Measurements from ENCODE around the gene ADRA1B. TPM values are rescaled to one million over a fixed set of nuclear protein-coding genes. Genes with fewer than 3 reads are reported as not detected.

The ADRA1B gene
- total RNA-seq, 6 experiments from 2014 or later, result 0.17 to 0.57 (median 0.38) TPM

DNA sequence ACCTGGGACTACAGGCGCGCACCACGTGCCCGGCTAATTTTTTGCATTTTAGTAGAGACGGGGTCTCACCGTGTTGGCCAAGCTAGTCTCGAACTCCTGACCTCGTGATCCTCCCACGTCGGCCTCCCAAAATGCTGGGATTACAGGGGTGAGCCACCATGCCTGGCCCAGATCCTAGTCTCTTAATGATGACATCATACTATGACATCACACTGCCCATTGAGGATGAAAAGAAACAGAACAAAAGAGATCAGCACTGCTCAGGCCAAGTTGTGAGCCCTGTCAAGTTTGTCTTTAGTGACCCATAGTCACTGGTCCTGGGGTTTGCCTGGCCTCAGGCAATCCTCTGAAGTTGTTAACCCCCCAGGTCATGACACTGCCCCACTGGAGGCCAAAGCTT is 21.3 kb downstream of the ADRA1B start:
- Mint-ChIP-seq H3K4me3 (no peak overlapping the region), H3K36me3 (ENCODE audit: low read depth) (no peaks in the 10 kb centered on the region), H3K9me3 (no peaks in the 10 kb centered on the region), H3K4me1 (ENCODE audit: low read depth) (no peaks in the 10 kb centered on the region), H3K27ac (no peak overlapping the region), H3K27me3 (ENCODE audit: insufficient read depth) (peaks cover 27% of the 10 kb centered on the region)
- TF ChIP-seq, protein P1, sequence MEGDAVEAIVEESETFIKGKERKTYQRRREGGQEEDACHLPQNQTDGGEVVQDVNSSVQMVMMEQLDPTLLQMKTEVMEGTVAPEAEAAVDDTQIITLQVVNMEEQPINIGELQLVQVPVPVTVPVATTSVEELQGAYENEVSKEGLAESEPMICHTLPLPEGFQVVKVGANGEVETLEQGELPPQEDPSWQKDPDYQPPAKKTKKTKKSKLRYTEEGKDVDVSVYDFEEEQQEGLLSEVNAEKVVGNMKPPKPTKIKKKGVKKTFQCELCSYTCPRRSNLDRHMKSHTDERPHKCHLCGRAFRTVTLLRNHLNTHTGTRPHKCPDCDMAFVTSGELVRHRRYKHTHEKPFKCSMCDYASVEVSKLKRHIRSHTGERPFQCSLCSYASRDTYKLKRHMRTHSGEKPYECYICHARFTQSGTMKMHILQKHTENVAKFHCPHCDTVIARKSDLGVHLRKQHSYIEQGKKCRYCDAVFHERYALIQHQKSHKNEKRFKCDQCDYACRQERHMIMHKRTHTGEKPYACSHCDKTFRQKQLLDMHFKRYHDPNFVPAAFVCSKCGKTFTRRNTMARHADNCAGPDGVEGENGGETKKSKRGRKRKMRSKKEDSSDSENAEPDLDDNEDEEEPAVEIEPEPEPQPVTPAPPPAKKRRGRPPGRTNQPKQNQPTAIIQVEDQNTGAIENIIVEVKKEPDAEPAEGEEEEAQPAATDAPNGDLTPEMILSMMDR (IDR thresholded peaks at IDR 0.05), result no peak
- no peak for DNase-seq

DNA sequence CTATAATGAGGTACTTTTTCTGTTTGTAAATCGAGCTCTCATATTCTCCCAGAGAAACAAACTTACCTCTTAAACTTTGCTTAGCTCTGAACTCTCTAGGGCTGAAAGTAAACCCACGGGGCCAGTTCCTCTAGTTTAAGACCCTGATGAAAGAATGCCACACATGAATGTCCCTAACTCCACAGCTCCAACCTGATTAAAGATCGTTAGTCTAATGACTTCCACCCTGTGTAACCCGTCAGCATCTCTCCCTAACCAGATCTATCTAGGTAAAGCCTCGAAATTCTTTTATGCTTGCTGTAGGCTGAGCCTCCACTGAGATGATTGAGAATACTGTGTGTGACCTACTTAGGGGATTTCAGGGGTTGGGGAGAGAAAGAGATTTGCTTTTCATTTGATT is 27.0 kb downstream of the ADRA1B start:
- peaks cover 7% of the 10 kb centered on the region; the same call in 1 of the 2 replicates for H3K4me1 Mint-ChIP-seq (ENCODE audit: low read depth)
- H3K27me3 Mint-ChIP-seq (ENCODE audit: insufficient read depth), result peaks cover 31% of the 10 kb centered on the region
- no peak overlapping the region for H3K4me3 Mint-ChIP-seq
- H3K27ac Mint-ChIP-seq, result no peak overlapping the region
- no peaks in the 10 kb centered on the region for H3K36me3 Mint-ChIP-seq (ENCODE audit: low read depth)
- DNase-seq, result no peak
- TF ChIP-seq, protein P1 (IDR thresholded peaks at IDR 0.05), result no peak
- no peaks in the 10 kb centered on the region for H3K9me3 Mint-ChIP-seq

DNA sequence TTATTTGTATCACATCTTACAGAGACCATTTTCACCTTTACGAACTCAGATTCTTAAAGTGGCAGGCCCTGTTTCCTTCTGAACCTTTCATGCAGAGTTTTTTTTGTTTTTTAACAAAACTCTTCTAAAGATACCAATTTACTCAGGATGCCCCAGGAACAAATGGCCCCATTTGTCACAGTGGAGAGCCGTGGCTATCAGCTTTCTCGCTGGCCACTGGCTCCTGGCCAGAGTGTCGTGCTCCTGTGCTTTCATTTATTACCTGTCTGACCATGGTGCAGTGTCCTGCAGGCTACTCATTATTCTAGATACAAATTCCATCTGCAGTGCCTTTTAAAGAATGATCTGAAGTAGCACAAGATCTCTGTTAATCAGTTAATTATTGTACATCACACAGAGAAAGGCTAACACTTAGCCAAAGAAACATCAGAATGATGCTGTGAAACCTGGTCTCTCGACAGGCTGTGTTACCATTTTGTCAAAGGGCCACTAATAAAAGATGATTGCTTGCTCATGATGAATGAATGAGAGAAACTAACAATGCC is 27.8 kb downstream of the ADRA1B start:
- no peaks in the 10 kb centered on the region for H3K36me3 Mint-ChIP-seq (ENCODE audit: low read depth)
- peaks cover 7% of the 10 kb centered on the region; the same call in 1 of the 2 replicates for H3K4me1 Mint-ChIP-seq (ENCODE audit: low read depth)
- H3K27ac Mint-ChIP-seq, result no peak overlapping the region
- DNase-seq, result no peak
- no peak overlapping the region for H3K4me3 Mint-ChIP-seq
- no peaks in the 10 kb centered on the region for H3K9me3 Mint-ChIP-seq
- H3K27me3 Mint-ChIP-seq (ENCODE audit: insufficient read depth), result peaks cover 24% of the 10 kb centered on the region
- TF ChIP-seq, protein P1 (IDR thresholded peaks at IDR 0.05), result no peak

DNA sequence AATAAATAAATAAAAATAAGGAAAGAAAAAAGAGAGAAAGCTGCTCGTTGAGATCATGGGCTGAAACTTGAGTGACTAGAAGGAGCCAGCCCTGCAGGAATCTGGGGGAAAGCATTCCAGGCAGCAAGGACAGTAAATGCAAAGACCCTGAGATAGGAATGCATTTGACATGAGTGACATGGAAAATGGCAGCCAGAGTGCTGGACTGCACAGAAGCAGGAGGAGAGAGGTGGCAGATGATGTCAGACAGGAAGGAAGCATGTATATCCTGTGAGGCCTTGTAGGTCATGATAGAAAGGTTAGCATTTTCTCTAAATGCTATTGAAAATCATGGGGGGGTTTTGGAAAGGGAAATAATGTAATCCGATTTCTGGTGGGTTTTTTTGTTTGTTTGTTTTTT is 29.1 kb downstream of the ADRA1B start:
- no peak for DNase-seq
- Mint-ChIP-seq H3K27ac (no peak overlapping the region), H3K4me3 (no peak overlapping the region), H3K36me3 (ENCODE audit: low read depth) (no peaks in the 10 kb centered on the region), H3K9me3 (no peaks in the 10 kb centered on the region), H3K4me1 (ENCODE audit: low read depth) (peaks cover 7% of the 10 kb centered on the region; the same call in 1 of the 2 replicates), H3K27me3 (ENCODE audit: insufficient read depth) (peaks cover 22% of the 10 kb centered on the region)
- TF ChIP-seq, protein P1 (IDR thresholded peaks at IDR 0.05), result no peak

DNA sequence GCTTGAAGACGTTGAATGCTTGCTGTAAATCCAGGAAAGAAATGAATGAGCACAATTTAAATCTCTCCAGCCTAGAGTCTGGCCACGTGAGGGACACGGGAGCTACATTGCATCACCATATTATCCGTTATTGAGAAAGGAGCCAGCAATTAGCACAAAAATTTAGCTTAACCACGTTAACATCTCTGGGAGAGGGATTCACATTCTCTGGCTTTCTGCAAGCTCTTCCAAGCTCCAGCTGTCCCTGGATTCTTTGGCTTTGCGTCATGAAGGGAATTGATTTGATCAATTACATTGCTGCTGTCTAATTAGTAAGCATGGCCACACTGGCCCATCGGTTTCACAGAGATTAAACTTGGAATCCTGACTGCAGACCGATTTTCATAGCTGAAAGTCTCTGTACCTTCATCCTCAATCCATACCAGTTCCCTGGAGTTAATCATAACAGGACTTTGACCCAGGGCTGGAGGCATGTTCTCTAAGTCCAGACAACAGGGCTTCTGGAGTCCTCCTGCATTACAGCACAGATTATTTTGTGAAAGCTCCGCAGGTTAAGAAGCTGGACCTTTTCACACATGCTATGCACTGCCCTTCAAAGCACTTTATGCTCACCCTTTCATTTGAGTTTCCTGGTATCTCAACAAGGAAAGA is 31.6 kb downstream of the ADRA1B start:
- Mint-ChIP-seq H3K9me3 (no peaks in the 10 kb centered on the region), H3K27ac (no peak overlapping the region), H3K4me3 (no peak overlapping the region), H3K27me3 (ENCODE audit: insufficient read depth) (peaks cover 28% of the 10 kb centered on the region), H3K4me1 (ENCODE audit: low read depth) (peaks cover 14% of the 10 kb centered on the region; the same call in 1 of the 2 replicates), H3K36me3 (ENCODE audit: low read depth) (no peaks in the 10 kb centered on the region)
- TF ChIP-seq, protein P1 (IDR thresholded peaks at IDR 0.05), result no peak
- DNase-seq, result no peak

Measured in HFFc6 (cell line).